GM12878 (cell line): ENCODE results near the gene KRT86. TPM values are rescaled to one million over a fixed set of nuclear protein-coding genes. Genes with fewer than 3 reads are reported as not detected.

Experiments
- ATAC-seq: fragments of 200-7000 bp; cut with Tn5 transposase; 3 replicates; pipeline ENCODE4 v1.9.1; 2020; ENCODE audit warnings: mild to moderate bottlenecking, moderate library complexity
- BruUV-seq: library from RNA; stranded (reverse); fragments of 400-500 nt; replicated peaks from 2 replicates; lab custom pipeline; 2021; lab: Mats Ljungman, UMichigan
- CTCF ChIA-PET: fragments of 300-600 bp; sonication (Branson Sonifier 250); formaldehyde crosslinking; extraction: SDS; loops from one replicate; lab custom pipeline; 2021; ENCODE audit warnings: inconsistent platforms; lab: Yijun Ruan, JAX
- POLR2A ChIA-PET: fragments of 350-600 bp; formaldehyde crosslinking; extraction: SDS; loops from one replicate; lab custom pipeline; 2021; ENCODE audit warnings: inconsistent platforms; lab: Charles Lee
- RAD21 ChIA-PET: fragments of 300-600 bp; sonication (Branson Sonifier 250); formaldehyde crosslinking; loops from one replicate; lab custom pipeline; 2023; ENCODE audit warnings: antibody characterized with exemption; ENCODE audit not compliant: unreplicated experiment; lab: Charles Lee
- SMC1A ChIA-PET: fragments of 300-600 bp; sonication (Branson Sonifier 250); formaldehyde crosslinking; loops from one replicate; lab custom pipeline; 2023; ENCODE audit not compliant: unreplicated experiment, uncharacterized antibody; lab: Charles Lee
- DNase-seq: peaks from one replicate; pipeline ENCODE4 v3.0.0-alpha.2; 2011; ENCODE audit warnings: low read depth, low spot score
- FAIRE-seq: peaks from 3 replicates; lab custom pipeline; 2011; peaks lifted over from hg19 to GRCh38; lab: Jason Lieb, UNC
- H2AFZ ChIP-seq: 2 replicates; pipeline ENCODE4 v1.6.0; 2011; ENCODE audit warnings: low read depth, low read length, control low read depth; ENCODE audit not compliant: control insufficient read depth
- H3K27ac ChIP-seq: 2 replicates; pipeline ENCODE4 v1.5.1; 2011; ENCODE audit warnings: control low read depth; ENCODE audit not compliant: control insufficient read depth, insufficient read depth
- H3K27me3 ChIP-seq, 2 experiments: replicated peaks in 1 of 2; 2 replicates each; pipeline versions ENCODE4 v1.6.0 to v1.6.1; 2011; ENCODE audit warnings: low read length in 1 of 2; ENCODE audit not compliant: control insufficient read depth in 2 of 2, insufficient read depth in 2 of 2
- H3K36me3 ChIP-seq, 2 experiments: 2 replicates each; pipeline ENCODE4 v1.5.1; 2011; ENCODE audit warnings: low read length in 1 of 2; ENCODE audit not compliant: control insufficient read depth in 2 of 2, insufficient read depth in 2 of 2
- H3K4me1 ChIP-seq: 2 replicates; pipeline ENCODE4 v1.6.1; 2011; ENCODE audit warnings: mild to moderate bottlenecking, low read length, moderate library complexity, mixed read lengths; ENCODE audit not compliant: control insufficient read depth, insufficient read depth
- H3K4me2 ChIP-seq: 2 replicates; pipeline ENCODE4 v1.6.0; 2011; ENCODE audit warnings: control low read depth; ENCODE audit not compliant: control insufficient read depth, insufficient read depth
- H3K4me3 ChIP-seq: fragments of 200-600 bp; sonication (generic); 2 replicates; pipeline ENCODE4 v1.5.1; 2016
- H3K79me2 ChIP-seq: 2 replicates; pipeline ENCODE4 v1.6.0; 2011; ENCODE audit warnings: low read length; ENCODE audit not compliant: control insufficient read depth, insufficient read depth
- H3K9ac ChIP-seq: 2 replicates; pipeline ENCODE4 v1.8.0; 2011; ENCODE audit warnings: low read length, control low read depth, mixed read lengths; ENCODE audit not compliant: control insufficient read depth, insufficient read depth
- H3K9me3 ChIP-seq: replicated peaks from 3 replicates; pipeline ENCODE4 v1.5.1; 2011; ENCODE audit warnings: mild to moderate bottlenecking, low read length; ENCODE audit not compliant: control insufficient read depth, insufficient read depth
- H4K20me1 ChIP-seq: 2 replicates; pipeline ENCODE4 v1.6.0; 2011; ENCODE audit not compliant: control insufficient read depth, insufficient read depth
- ASH2L ChIP-seq: fragments of 300-600, 200-600 bp; sonication (generic); IDR thresholded peaks from 2 replicates; pipeline ENCODE4 v1.6.1; 2017; ENCODE audit warnings: low read depth, mild to moderate bottlenecking, borderline replicate concordance
- CHD2 ChIP-seq: IDR thresholded peaks from 2 replicates; pipeline ENCODE4 v1.6.1; 2011; ENCODE audit warnings: low read depth, low read length, improper control_type of control experiment, borderline replicate concordance
- CREM ChIP-seq: IDR thresholded peaks from 2 replicates; pipeline ENCODE4 v1.6.1; 2014; ENCODE audit warnings: antibody characterized with exemption, low read depth
- ESRRA ChIP-seq: IDR thresholded peaks from 2 replicates; pipeline ENCODE4 v1.6.1; 2012; ENCODE audit warnings: mild to moderate bottlenecking, low read length, improper control_type of control experiment
- ETV6 ChIP-seq, 2 experiments: fragments of 450-650 bp in 1 of 2; IDR thresholded peaks in 1 of 2; conservative IDR thresholded peaks in 1 of 2; 2 replicates each; pipeline ENCODE4 v1.6.1; 2014; ENCODE audit warnings: antibody characterized with exemption in 1 of 2, borderline replicate concordance in 1 of 2, low read depth in 1 of 2, mild to moderate bottlenecking in 1 of 2, moderate library complexity in 1 of 2
- JUNB ChIP-seq: IDR thresholded peaks from 2 replicates; pipeline ENCODE4 v1.6.1; 2016; ENCODE audit warnings: antibody characterized with exemption, mild to moderate bottlenecking
- KDM1A ChIP-seq: fragments of 200-600 bp; sonication (generic); IDR thresholded peaks from 2 replicates; pipeline ENCODE4 v1.6.1; 2016; ENCODE audit warnings: borderline replicate concordance
- MEF2A ChIP-seq: IDR thresholded peaks from 2 replicates; pipeline ENCODE4 v1.6.1; 2011; ENCODE audit warnings: low read depth, mild to moderate bottlenecking, low read length, moderate library complexity; ENCODE audit not compliant: insufficient read depth
- NFYA ChIP-seq: IDR thresholded peaks from 2 replicates; pipeline ENCODE4 v1.6.1; 2011; ENCODE audit warnings: low read depth, mild to moderate bottlenecking, low read length, improper control_type of control experiment, borderline replicate concordance
- ZNF207 ChIP-seq: fragments of 450-650 bp; IDR thresholded peaks from 2 replicates; pipeline ENCODE4 v1.6.1; 2014; ENCODE audit warnings: antibody characterized with exemption, mild to moderate bottlenecking, borderline replicate concordance
- WGBS: methylation state at CpG from one replicate; pipeline ENCODE4 v1.1.6; 2016; ENCODE audit warnings: low lambda C conversion rate; ENCODE audit not compliant: insufficient replicate concordance, insufficient coverage; ENCODE audit errors: missing lambda C conversion rate; 5-methylcytosine and 5-hydroxymethylcytosine counted together
- in situ Hi-C: fragments of 300-500 bp; cut with MboI; formaldehyde crosslinking; loops from 9 replicates; pipeline ENCODE4 v1.14.3; 2018; ENCODE audit warnings: mixed read lengths
- intact Hi-C: fragments of 100-400 bp; cut with micrococcal nuclease; formaldehyde crosslinking; loops from one replicate; pipeline ENCODE4 v1.14.2; 2022; ENCODE audit not compliant: unreplicated experiment
- polyA plus RNA-seq, 11 experiments: library from polyadenylated mRNA; depleted of rRNA in 4 of 11; unstranded in 6 of 11; stranded (reverse) in 5 of 11; fragments of >200 nt; fragmentation: Nextera tagmentation in 4 of 11; fragmentation: Illumina TruSeq in 1 of 11; extraction: Ambion mirVana in 4 of 11; extraction: Trizol in 1 of 11; gene quantifications; 1 replicate in 1 of 11; 2 replicates in 10 of 11; pipeline versions ENCODE4 v1.2.1 to v1.2.3, GENCODE V29; 2011 to 2016; ENCODE audit warnings: inconsistent platforms in 2 of 11, missing spikeins in 2 of 11, low read depth in 1 of 11
- total RNA-seq, 4 experiments: library from RNA; depleted of rRNA in 3 of 4; stranded (reverse); fragments of >200 nt in 3 of 4; fragmentation: Illumina TruSeq in 1 of 4; extraction: Trizol in 1 of 4; gene quantifications; 2 replicates each; pipeline versions ENCODE4 v1.2.1 to v1.2.3, GENCODE V29; 2013 to 2021
- TF ChIP-seq, protein P1 (sequence below): fragments of 450-650 bp; formaldehyde crosslinking; IDR thresholded peaks from 2 replicates; pipeline ENCODE4 v1.4.0; 2020; ENCODE audit warnings: mild to moderate bottlenecking, moderate library complexity
- TF ChIP-seq, protein P2 (sequence below): fragments of 450-650 bp; IDR thresholded peaks from 2 replicates; pipeline ENCODE4 v1.6.1; 2017; ENCODE audit warnings: low read depth, mild to moderate bottlenecking, moderate library complexity
- TF ChIP-seq, protein P3 (sequence below): IDR thresholded peaks from 2 replicates; pipeline ENCODE4 v1.6.1; 2011; ENCODE audit warnings: borderline replicate concordance, low read depth, mild to moderate bottlenecking, moderate library complexity, mixed read lengths, low read length; ENCODE audit not compliant: insufficient read depth; ENCODE audit errors: extremely low read length
- TF ChIP-seq, protein P4 (sequence below): IDR thresholded peaks from 2 replicates; pipeline ENCODE4 v1.6.1; 2012; ENCODE audit warnings: low read depth, low read length, improper control_type of control experiment
- TF ChIP-seq, protein P5 (sequence below): fragments of 450-650 bp; IDR thresholded peaks from 2 replicates; pipeline ENCODE4 v1.6.1; 2018; ENCODE audit warnings: borderline replicate concordance, mild to moderate bottlenecking; ENCODE audit not compliant: partially characterized antibody

KRT86 gene
- total and polyA plus RNA-seq, 10 of the 15 experiments (the other 5 are each of a cell fraction or from before 2014, with no cell fraction given), result 0.11 to 0.54 (median 0.18) TPM; not detected in 4

DNA sequence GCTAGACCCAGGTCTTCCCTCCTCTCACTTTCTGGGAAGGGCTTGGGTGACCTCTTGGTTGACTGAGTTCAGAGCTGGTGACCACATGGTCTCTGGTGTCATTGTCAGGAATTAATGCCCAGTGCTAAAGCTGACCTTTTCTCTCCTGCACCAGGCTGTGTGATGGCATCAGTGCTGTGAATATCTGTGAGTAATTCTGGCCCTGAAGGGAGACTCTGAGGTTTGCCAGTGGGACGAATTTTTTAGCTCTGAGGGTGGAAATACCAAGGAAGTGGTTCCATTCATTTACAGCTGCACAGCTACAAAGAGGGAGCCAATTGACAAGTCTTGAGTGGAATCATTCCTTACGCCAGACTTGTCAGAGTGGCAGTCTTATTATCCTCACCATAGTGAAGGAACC lies 6.2 kb upstream of the KRT86 start:
- FAIRE-seq, result no peak
- TF ChIP-seq MEF2A, result no peak
- TF ChIP-seq, protein P1, sequence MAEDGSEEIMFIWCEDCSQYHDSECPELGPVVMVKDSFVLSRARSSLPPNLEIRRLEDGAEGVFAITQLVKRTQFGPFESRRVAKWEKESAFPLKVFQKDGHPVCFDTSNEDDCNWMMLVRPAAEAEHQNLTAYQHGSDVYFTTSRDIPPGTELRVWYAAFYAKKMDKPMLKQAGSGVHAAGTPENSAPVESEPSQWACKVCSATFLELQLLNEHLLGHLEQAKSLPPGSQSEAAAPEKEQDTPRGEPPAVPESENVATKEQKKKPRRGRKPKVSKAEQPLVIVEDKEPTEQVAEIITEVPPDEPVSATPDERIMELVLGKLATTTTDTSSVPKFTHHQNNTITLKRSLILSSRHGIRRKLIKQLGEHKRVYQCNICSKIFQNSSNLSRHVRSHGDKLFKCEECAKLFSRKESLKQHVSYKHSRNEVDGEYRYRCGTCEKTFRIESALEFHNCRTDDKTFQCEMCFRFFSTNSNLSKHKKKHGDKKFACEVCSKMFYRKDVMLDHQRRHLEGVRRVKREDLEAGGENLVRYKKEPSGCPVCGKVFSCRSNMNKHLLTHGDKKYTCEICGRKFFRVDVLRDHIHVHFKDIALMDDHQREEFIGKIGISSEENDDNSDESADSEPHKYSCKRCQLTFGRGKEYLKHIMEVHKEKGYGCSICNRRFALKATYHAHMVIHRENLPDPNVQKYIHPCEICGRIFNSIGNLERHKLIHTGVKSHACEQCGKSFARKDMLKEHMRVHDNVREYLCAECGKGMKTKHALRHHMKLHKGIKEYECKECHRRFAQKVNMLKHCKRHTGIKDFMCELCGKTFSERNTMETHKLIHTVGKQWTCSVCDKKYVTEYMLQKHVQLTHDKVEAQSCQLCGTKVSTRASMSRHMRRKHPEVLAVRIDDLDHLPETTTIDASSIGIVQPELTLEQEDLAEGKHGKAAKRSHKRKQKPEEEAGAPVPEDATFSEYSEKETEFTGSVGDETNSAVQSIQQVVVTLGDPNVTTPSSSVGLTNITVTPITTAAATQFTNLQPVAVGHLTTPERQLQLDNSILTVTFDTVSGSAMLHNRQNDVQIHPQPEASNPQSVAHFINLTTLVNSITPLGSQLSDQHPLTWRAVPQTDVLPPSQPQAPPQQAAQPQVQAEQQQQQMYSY (CRISPR knock-in tag), result no peak
- TF ChIP-seq CREM, result no peak
- TF ChIP-seq, protein P2, sequence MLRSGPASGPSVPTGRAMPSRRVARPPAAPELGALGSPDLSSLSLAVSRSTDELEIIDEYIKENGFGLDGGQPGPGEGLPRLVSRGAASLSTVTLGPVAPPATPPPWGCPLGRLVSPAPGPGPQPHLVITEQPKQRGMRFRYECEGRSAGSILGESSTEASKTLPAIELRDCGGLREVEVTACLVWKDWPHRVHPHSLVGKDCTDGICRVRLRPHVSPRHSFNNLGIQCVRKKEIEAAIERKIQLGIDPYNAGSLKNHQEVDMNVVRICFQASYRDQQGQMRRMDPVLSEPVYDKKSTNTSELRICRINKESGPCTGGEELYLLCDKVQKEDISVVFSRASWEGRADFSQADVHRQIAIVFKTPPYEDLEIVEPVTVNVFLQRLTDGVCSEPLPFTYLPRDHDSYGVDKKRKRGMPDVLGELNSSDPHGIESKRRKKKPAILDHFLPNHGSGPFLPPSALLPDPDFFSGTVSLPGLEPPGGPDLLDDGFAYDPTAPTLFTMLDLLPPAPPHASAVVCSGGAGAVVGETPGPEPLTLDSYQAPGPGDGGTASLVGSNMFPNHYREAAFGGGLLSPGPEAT, result no peak
- no peak for TF ChIP-seq ZNF207
- TF ChIP-seq, protein P3, sequence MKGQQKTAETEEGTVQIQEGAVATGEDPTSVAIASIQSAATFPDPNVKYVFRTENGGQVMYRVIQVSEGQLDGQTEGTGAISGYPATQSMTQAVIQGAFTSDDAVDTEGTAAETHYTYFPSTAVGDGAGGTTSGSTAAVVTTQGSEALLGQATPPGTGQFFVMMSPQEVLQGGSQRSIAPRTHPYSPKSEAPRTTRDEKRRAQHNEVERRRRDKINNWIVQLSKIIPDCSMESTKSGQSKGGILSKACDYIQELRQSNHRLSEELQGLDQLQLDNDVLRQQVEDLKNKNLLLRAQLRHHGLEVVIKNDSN, result no peak
- TF ChIP-seq CHD2, result no peak
- TF ChIP-seq ETV6 (conservative IDR thresholded peaks at IDR 0.05 in 1 of 2, IDR thresholded peaks at IDR 0.05 in 1 of 2; ENCODE audit: borderline replicate concordance in 1 of 2, low read depth in 1 of 2), result no peak
- no peak for TF ChIP-seq ESRRA
- no peak for TF ChIP-seq JUNB
- TF ChIP-seq KDM1A, result no peak
- TF ChIP-seq, protein P4, sequence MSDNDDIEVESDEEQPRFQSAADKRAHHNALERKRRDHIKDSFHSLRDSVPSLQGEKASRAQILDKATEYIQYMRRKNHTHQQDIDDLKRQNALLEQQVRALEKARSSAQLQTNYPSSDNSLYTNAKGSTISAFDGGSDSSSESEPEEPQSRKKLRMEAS, result no peak
- TF ChIP-seq ASH2L, result no peak
- TF ChIP-seq, protein P5, sequence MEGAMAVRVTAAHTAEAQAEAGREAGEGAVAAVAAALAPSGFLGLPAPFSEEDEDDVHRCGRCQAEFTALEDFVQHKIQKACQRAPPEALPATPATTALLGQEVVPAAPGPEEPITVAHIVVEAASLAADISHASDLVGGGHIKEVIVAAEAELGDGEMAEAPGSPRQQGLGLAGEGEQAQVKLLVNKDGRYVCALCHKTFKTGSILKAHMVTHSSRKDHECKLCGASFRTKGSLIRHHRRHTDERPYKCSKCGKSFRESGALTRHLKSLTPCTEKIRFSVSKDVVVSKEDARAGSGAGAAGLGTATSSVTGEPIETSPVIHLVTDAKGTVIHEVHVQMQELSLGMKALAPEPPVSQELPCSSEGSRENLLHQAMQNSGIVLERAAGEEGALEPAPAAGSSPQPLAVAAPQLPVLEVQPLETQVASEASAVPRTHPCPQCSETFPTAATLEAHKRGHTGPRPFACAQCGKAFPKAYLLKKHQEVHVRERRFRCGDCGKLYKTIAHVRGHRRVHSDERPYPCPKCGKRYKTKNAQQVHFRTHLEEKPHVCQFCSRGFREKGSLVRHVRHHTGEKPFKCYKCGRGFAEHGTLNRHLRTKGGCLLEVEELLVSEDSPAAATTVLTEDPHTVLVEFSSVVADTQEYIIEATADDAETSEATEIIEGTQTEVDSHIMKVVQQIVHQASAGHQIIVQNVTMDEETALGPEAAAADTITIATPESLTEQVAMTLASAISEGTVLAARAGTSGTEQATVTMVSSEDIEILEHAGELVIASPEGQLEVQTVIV, result no peak
- TF ChIP-seq NFYA, result no peak
- Histone ChIP-seq H4K20me1 (no peaks in the 10 kb centered on the region), H3K36me3 (no peaks in the 10 kb centered on the region), H3K79me2 (no peaks in the 10 kb centered on the region), H3K27ac (no peak overlapping the region), H3K27me3 (peaks cover 0 to 2% of the 10 kb centered on the region in 2 experiments; a peak in 1 of 4 replicates), H3K4me2 (no peak overlapping the region), H3K9me3 (no peaks in the 10 kb centered on the region; the same call in 2 of the 3 replicates), H3K9ac (no peak overlapping the region), H3K4me1 (no peaks in the 10 kb centered on the region), H2AFZ (no peak overlapping the region), H3K4me3 (no peak overlapping the region)
- POLR2A ChIA-PET, result no interaction called here
- CTCF ChIA-PET, result interaction anchor here (2.2 to 2.9 kb wide), 2 partner anchors 11 to 111 kb away, joined by 5 to 15 read pairs; no protein-coding TSS in a partner anchor
- RAD21 ChIA-PET, result no interaction called here
- in situ Hi-C loops, result no loop called here
- SMC1A ChIA-PET, result interaction anchor here (1.2 kb wide), 1 partner anchor 17 kb away, joined by 4 read pairs; no protein-coding TSS in a partner anchor
- WGBS, result 18% methylated on average over 2 of the region's 2 CpGs
- no TSS peak for BruUV-seq
- intact Hi-C loops, result no loop called here
- no peak for ATAC-seq
- DNase-seq, result no peak
